CD14-positive monocyte (primary cell): ENCODE data around the gene SRA1. TPM values are rescaled to one million over a fixed set of nuclear protein-coding genes. Genes with fewer than 3 reads are reported as not detected.

Experiments used
- DNase-seq, 3 donors: peaks; one replicate each; pipeline ENCODE4 v3.0.0-alpha.2; 2011 to 2022
- H2AFZ ChIP-seq: 2 replicates; pipeline ENCODE4 v1.6.0; 2012; ENCODE audit warnings: mild to moderate bottlenecking, low read depth, low read length, inconsistent platforms; ENCODE audit not compliant: insufficient read depth, poor library complexity, severe bottlenecking
- H3K27ac ChIP-seq, 2 donors: 1 replicate in 1 of 2; 2 replicates in 1 of 2; pipeline ENCODE4 v1.5.1; 2012 to 2013; ENCODE audit warnings: low read length in 2 of 2, control low read depth in 1 of 2, inconsistent platforms in 1 of 2, low read depth in 1 of 2, mild to moderate bottlenecking in 1 of 2
- H3K27me3 ChIP-seq, 2 donors: one replicate each; pipeline versions ENCODE4 v1.6.0 to v1.6.1; 2011 to 2013; ENCODE audit warnings: low read length in 2 of 2; ENCODE audit not compliant: control insufficient read depth in 2 of 2, insufficient read depth in 2 of 2
- H3K36me3 ChIP-seq, 2 donors: replicated peaks in 1 of 2; 1 replicate in 1 of 2; 2 replicates in 1 of 2; pipeline versions ENCODE4 v1.5.1 to v1.6.1; 2012 to 2013; ENCODE audit warnings: low read length in 2 of 2, control low read depth in 1 of 2, inconsistent platforms in 1 of 2, mild to moderate bottlenecking in 1 of 2; ENCODE audit not compliant: insufficient read depth in 2 of 2, control insufficient read depth in 1 of 2
- H3K4me1 ChIP-seq, 2 donors: 1 replicate in 1 of 2; 2 replicates in 1 of 2; pipeline versions ENCODE4 v1.5.1 to v1.6.1; 2012 to 2013; ENCODE audit warnings: low read length in 2 of 2, control low read depth in 1 of 2, inconsistent platforms in 1 of 2, mild to moderate bottlenecking in 1 of 2, moderate library complexity in 1 of 2; ENCODE audit not compliant: insufficient read depth in 2 of 2, control insufficient read depth in 1 of 2
- H3K4me2 ChIP-seq: replicated peaks from 2 replicates; pipeline ENCODE3; 2012; ENCODE audit warnings: low read length, moderate library complexity, mild to moderate bottlenecking; ENCODE audit not compliant: poor library complexity, severe bottlenecking; ENCODE audit errors: extremely low read depth
- H3K4me3 ChIP-seq, 3 experiments: fragments of 200-600 bp in 1 of 3; sonication (generic) in 1 of 3; replicated peaks in 1 of 3; 1 replicate in 2 of 3; 2 replicates in 1 of 3; pipeline ENCODE4 v1.5.1; 2011 to 2013; ENCODE audit warnings: low read length in 3 of 3, mild to moderate bottlenecking in 3 of 3, control low read depth in 2 of 3, low read depth in 2 of 3, inconsistent platforms in 1 of 3, moderate library complexity in 1 of 3
- H3K79me2 ChIP-seq: 2 replicates; pipeline ENCODE4 v1.6.0; 2012; ENCODE audit warnings: mild to moderate bottlenecking, control low read depth, inconsistent platforms, low read length, moderate library complexity; ENCODE audit not compliant: insufficient read depth
- H3K9ac ChIP-seq: 2 replicates; pipeline ENCODE4 v1.6.0; 2017; ENCODE audit warnings: low read length, mild to moderate bottlenecking; ENCODE audit not compliant: insufficient read depth, poor library complexity, severe bottlenecking
- H3K9me3 ChIP-seq, 2 donors: replicated peaks in 1 of 2; 1 replicate in 1 of 2; 2 replicates in 1 of 2; pipeline versions ENCODE4 v1.5.1 to v1.6.1; 2012 to 2013; ENCODE audit warnings: low read length in 2 of 2, control low read depth in 1 of 2; ENCODE audit not compliant: control insufficient read depth in 1 of 2, insufficient read depth in 1 of 2
- H4K20me1 ChIP-seq: 2 replicates; pipeline ENCODE4 v1.6.0; 2012; ENCODE audit warnings: mild to moderate bottlenecking, low read length, control low read depth, moderate library complexity; ENCODE audit not compliant: insufficient read depth
- H3K27ac Mint-ChIP-seq, 7 donors: one replicate each; pipeline ENCODE4 v1.8.0; 2020; ENCODE audit warnings: mild to moderate bottlenecking in 7 of 7, mixed read lengths in 7 of 7, moderate library complexity in 6 of 7, inconsistent platforms in 2 of 7
- H3K27me3 Mint-ChIP-seq, 3 donors: one replicate each; pipeline ENCODE4 v1.8.0; 2021 to 2022; ENCODE audit warnings: low read depth in 3 of 3, mild to moderate bottlenecking in 3 of 3, mixed read lengths in 3 of 3, moderate library complexity in 3 of 3, inconsistent platforms in 1 of 3
- H3K36me3 Mint-ChIP-seq, 2 donors: one replicate each; pipeline ENCODE4 v1.8.0; 2020; ENCODE audit warnings: mixed read lengths in 2 of 2, inconsistent platforms in 1 of 2, mild to moderate bottlenecking in 1 of 2
- H3K4me1 Mint-ChIP-seq: one replicate; pipeline ENCODE4 v1.8.0; 2020; ENCODE audit warnings: mild to moderate bottlenecking, mixed read lengths
- H3K4me3 Mint-ChIP-seq, 2 donors: one replicate each; pipeline ENCODE4 v1.8.0; 2020; ENCODE audit warnings: mild to moderate bottlenecking in 2 of 2, mixed read lengths in 2 of 2, moderate library complexity in 1 of 2
- H3K9me3 Mint-ChIP-seq, 7 donors: one replicate each; pipeline ENCODE4 v1.8.0; 2020 to 2022; ENCODE audit warnings: mixed read lengths in 7 of 7, mild to moderate bottlenecking in 6 of 7, moderate library complexity in 6 of 7, inconsistent platforms in 2 of 7
- WGBS: methylation state at CpG from one replicate; pipeline ENCODE4 v1.1.5; 2013; ENCODE audit warnings: missing lambda C conversion rate; ENCODE audit not compliant: insufficient coverage; 5-methylcytosine and 5-hydroxymethylcytosine counted together
- intact Hi-C, 2 donors: fragments of 100-400 bp; cut with micrococcal nuclease; formaldehyde crosslinking; loops; one replicate each; pipeline versions ENCODE4 v1.15.0 to v1.15.1; 2023
- polyA plus RNA-seq, 3 donors: library from polyadenylated mRNA; depleted of rRNA in 1 of 3; unstranded in 2 of 3; stranded (reverse) in 1 of 3; fragments of 300-500 nt in 2 of 3; fragments of >200 nt in 1 of 3; fragmentation: Illumina TruSeq in 2 of 3; gene quantifications; 1 replicate in 2 of 3; 2 replicates in 1 of 3; pipeline ENCODE4 v1.2.3, GENCODE V29; 2012 to 2021
- TF ChIP-seq, protein P1 (sequence below): fragments of 200-600 bp; IDR thresholded peaks from one replicate; pipeline ENCODE4 v1.8.0; 2022; ENCODE audit warnings: antibody characterized with exemption, mild to moderate bottlenecking

Gene SRA1
- polyA plus RNA-seq, 3 donors: 72.4 to 97.2 (median 80.8) TPM

DNA sequence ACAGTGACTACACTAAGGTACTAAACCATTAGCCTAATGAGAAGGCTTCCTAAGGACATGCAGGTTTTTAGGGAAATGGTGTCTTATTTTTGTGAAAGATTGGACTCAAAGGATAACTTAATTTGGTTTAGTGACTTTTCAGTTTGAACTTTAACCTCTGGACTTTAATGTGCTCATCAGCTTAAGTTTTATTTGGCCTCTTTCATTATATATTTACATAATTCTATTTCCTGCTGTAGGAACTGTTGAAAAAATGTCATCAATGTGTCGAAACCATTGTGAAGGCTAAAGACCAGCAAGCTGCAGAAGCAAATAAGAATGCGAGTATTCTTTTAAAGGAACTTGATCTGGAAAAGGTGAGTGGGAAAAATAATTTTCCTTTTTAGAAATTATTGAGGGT, 44.1 kb downstream of the SRA1 start:
- Histone ChIP-seq H3K4me2 (no peak overlapping the region), H2AFZ (no peak overlapping the region), H4K20me1 (no peaks in the 10 kb centered on the region), H3K79me2 (no peaks in the 10 kb centered on the region), H3K27ac (no peak overlapping the region), H3K9ac (no peak overlapping the region), H3K4me3 (no peak overlapping the region), H3K36me3 (peaks cover 73 to 76% of the 10 kb centered on the region in 2 donors), H3K4me1 (no peaks in the 10 kb centered on the region), H3K27me3 (no peaks in the 10 kb centered on the region), H3K9me3 (peaks cover 0 to 4% of the 10 kb centered on the region in 2 donors)
- Mint-ChIP-seq H3K9me3 (peaks cover 4 to 17% (median 11%) of the 10 kb centered on the region in 7 donors), H3K4me1 (no peaks in the 10 kb centered on the region), H3K36me3 (peaks cover 67 to 77% of the 10 kb centered on the region in 2 donors), H3K4me3 (no peak overlapping the region), H3K27me3 (no peaks in the 10 kb centered on the region), H3K27ac (no peak overlapping the region)
- no peak for DNase-seq
- WGBS: 100% methylated on average over 1 of the region's 2 CpGs
- TF ChIP-seq, protein P1, sequence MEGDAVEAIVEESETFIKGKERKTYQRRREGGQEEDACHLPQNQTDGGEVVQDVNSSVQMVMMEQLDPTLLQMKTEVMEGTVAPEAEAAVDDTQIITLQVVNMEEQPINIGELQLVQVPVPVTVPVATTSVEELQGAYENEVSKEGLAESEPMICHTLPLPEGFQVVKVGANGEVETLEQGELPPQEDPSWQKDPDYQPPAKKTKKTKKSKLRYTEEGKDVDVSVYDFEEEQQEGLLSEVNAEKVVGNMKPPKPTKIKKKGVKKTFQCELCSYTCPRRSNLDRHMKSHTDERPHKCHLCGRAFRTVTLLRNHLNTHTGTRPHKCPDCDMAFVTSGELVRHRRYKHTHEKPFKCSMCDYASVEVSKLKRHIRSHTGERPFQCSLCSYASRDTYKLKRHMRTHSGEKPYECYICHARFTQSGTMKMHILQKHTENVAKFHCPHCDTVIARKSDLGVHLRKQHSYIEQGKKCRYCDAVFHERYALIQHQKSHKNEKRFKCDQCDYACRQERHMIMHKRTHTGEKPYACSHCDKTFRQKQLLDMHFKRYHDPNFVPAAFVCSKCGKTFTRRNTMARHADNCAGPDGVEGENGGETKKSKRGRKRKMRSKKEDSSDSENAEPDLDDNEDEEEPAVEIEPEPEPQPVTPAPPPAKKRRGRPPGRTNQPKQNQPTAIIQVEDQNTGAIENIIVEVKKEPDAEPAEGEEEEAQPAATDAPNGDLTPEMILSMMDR: no peak
- intact Hi-C loops: no loop called here

DNA sequence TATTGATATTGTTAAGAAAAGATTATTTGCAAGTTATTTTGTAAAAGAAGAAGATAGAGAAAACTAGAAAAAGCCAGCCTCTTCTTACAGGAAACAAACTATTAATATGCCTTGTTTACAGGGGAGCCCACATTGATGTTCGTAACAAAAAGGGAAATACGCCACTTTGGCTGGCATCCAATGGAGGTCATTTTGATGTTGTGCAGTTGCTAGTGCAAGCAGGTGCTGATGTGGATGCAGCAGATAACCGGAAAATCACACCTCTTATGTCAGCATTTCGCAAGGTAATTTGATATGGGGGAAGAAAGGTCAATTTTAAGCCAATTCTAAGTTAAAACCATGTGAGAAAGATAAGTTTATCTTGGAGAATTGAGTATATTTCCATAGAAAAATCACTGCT, 47.4 kb downstream of the SRA1 start:
- no peaks in the 10 kb centered on the region for H3K79me2 ChIP-seq
- no peak overlapping the region for H3K4me2 ChIP-seq
- H3K9me3 Mint-ChIP-seq: peaks cover 0 to 14% (median 2%) of the 10 kb centered on the region in 7 donors
- H3K4me1 Mint-ChIP-seq: no peaks in the 10 kb centered on the region
- peaks cover 98 to 100% of the 10 kb centered on the region in 2 donors for H3K36me3 ChIP-seq
- H3K9ac ChIP-seq: no peak overlapping the region
- H3K27ac ChIP-seq: no peak overlapping the region
- H3K27ac Mint-ChIP-seq: no peak overlapping the region
- H2AFZ ChIP-seq: no peak overlapping the region
- intact Hi-C loops: no loop called here
- H3K4me3 Mint-ChIP-seq: no peak overlapping the region
- H3K27me3 Mint-ChIP-seq: no peaks in the 10 kb centered on the region
- H3K36me3 Mint-ChIP-seq: peaks cover 78 to 92% of the 10 kb centered on the region in 2 donors
- no CpG with 5 or more reads among the region's 4 CpGs for WGBS
- H3K27me3 ChIP-seq: no peaks in the 10 kb centered on the region
- peaks cover 0 to 4% of the 10 kb centered on the region in 2 donors for H3K9me3 ChIP-seq
- H3K4me3 ChIP-seq: no peak overlapping the region
- peaks cover 2% of the 10 kb centered on the region for H4K20me1 ChIP-seq
- no peak for DNase-seq
- TF ChIP-seq, protein P1: no peak
- no peaks in the 10 kb centered on the region for H3K4me1 ChIP-seq
